Progenitor cell of endocrine pancreas (in vitro differentiated cells): ENCODE results near the gene POU5F1. TPM values are rescaled to one million over a fixed set of nuclear protein-coding genes. Genes with fewer than 3 reads are reported as not detected.

ENCODE experiments used
- DNase-seq: peaks from one replicate; pipeline ENCODE4 v3.0.0; 2021; ENCODE audit warnings: low spot score; ENCODE audit not compliant: unreplicated experiment
- H3K27ac Mint-ChIP-seq: 2 replicates; pipeline ENCODE4 v1.8.0; 2021; ENCODE audit warnings: mild to moderate bottlenecking, moderate library complexity, mixed read lengths
- H3K27me3 Mint-ChIP-seq: 2 replicates; pipeline ENCODE4 v1.8.0; 2021; ENCODE audit warnings: mixed read lengths
- H3K36me3 Mint-ChIP-seq: 2 replicates; pipeline ENCODE4 v1.8.0; 2022; ENCODE audit warnings: mixed read lengths; ENCODE audit not compliant: insufficient read depth
- H3K4me1 Mint-ChIP-seq: 2 replicates; pipeline ENCODE4 v1.8.0; 2021; ENCODE audit warnings: low read depth, mixed read lengths
- H3K4me3 Mint-ChIP-seq: 2 replicates; pipeline ENCODE4 v1.8.0; 2021; ENCODE audit warnings: low read depth, mild to moderate bottlenecking, moderate library complexity, mixed read lengths
- H3K9me3 Mint-ChIP-seq: 2 replicates; pipeline ENCODE4 v1.8.0; 2021; ENCODE audit warnings: low read depth, mixed read lengths
- total RNA-seq: library from RNA; stranded (reverse); gene quantifications from 2 replicates; pipeline ENCODE4 v1.2.1, GENCODE V29; 2021
- TF ChIP-seq, protein P1 (sequence below): fragments of 200-600 bp; sonication (generic); IDR thresholded peaks from one replicate; pipeline ENCODE4 v1.5.0; 2021; ENCODE audit warnings: antibody characterized with exemption, mild to moderate bottlenecking; ENCODE audit not compliant: unreplicated experiment

The POU5F1 gene
- total RNA-seq, 1 donor from 2014 or later, result 1.6 TPM

DNA sequence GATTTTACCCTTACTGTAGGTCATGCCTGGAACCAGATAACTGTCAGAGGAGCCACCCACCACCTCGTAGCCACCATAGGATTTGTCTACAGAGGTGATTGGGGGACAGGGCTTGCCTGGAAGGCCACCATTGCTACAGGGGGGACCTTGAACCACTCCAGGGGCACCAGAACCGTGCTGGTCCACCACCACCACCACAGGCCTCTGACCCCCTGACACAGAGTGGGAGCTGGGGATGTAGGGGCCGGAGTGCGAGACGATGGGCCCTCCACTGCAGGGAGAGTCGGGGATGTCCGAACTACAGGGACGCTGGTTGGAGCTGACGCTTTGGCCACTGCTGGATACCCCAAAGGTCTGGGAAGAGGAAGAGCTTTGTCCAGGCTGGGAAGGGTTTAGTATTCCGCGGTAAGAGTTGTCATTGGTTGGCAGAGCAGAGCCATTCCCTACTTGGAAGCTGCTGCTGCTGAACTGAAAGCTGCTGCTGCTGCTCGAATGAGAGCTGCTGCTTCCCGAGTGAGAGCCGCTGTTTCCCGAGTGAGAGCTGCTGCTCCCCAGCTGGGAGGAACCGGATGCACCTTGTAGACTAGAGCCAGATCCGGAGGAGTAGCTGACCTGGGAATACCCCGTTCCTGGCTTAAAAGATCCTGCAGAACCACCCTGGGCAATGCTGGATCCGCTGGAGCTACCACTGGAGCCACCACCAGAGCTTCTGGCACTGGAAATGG lies 53.7 kb downstream of the POU5F1 start:
- Mint-ChIP-seq H3K4me1 (peaks cover 1% of the 10 kb centered on the region), H3K27ac (no peak overlapping the region), H3K9me3 (no peaks in the 10 kb centered on the region), H3K4me3 (no peak overlapping the region), H3K36me3 (no peaks in the 10 kb centered on the region), H3K27me3 (peaks cover 19% of the 10 kb centered on the region)
- no peak for DNase-seq
- TF ChIP-seq, protein P1, sequence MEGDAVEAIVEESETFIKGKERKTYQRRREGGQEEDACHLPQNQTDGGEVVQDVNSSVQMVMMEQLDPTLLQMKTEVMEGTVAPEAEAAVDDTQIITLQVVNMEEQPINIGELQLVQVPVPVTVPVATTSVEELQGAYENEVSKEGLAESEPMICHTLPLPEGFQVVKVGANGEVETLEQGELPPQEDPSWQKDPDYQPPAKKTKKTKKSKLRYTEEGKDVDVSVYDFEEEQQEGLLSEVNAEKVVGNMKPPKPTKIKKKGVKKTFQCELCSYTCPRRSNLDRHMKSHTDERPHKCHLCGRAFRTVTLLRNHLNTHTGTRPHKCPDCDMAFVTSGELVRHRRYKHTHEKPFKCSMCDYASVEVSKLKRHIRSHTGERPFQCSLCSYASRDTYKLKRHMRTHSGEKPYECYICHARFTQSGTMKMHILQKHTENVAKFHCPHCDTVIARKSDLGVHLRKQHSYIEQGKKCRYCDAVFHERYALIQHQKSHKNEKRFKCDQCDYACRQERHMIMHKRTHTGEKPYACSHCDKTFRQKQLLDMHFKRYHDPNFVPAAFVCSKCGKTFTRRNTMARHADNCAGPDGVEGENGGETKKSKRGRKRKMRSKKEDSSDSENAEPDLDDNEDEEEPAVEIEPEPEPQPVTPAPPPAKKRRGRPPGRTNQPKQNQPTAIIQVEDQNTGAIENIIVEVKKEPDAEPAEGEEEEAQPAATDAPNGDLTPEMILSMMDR, result no peak

DNA sequence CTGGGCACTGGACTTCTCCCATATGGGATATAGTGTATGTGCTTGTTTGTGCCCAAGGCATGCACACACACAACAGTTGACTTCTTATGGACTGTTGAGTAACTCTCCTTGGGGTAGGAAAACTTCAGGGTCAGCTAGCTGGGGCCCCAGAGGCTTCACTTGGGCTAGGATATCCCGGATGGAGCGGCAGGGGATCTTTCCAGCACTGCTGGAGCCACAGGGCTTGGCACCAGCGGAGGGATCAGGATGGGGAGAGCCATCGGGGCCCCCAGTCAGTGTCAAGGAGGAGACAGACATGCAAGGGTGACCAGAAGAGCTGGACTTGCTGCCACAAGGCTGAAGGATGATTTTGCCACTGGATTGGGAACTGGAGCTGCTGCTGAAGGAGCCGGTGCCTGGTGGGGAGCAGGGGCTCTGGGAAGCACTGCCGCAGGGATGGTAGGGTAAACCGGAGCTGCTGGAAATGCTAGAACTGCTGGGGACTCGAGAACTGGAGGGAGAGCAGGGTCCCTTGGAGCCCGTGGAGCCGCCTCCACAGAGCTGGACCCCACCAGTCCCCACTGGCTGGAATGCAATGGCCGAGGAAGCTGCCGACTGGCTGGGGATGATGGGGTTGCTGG lies 54.4 kb downstream of the POU5F1 start:
- no peaks in the 10 kb centered on the region for H3K9me3 Mint-ChIP-seq
- H3K36me3 Mint-ChIP-seq, result no peaks in the 10 kb centered on the region
- peaks cover 20% of the 10 kb centered on the region for H3K27me3 Mint-ChIP-seq
- TF ChIP-seq, protein P1, result no peak
- H3K4me1 Mint-ChIP-seq, result peaks cover 1% of the 10 kb centered on the region
- no peak overlapping the region for H3K27ac Mint-ChIP-seq
- no peak overlapping the region for H3K4me3 Mint-ChIP-seq
- no peak for DNase-seq

- Mint-ChIP-seq H3K9me3 (no peaks in the 10 kb centered on the region), H3K27me3 (peaks cover 29% of the 10 kb centered on the region), H3K36me3 (no peaks in the 10 kb centered on the region), H3K4me1 (peaks cover 1% of the 10 kb centered on the region), H3K27ac (peak overlapping the region; percentile 43), H3K4me3 (no peak overlapping the region)
- TF ChIP-seq, protein P1, result no peak
- DNase-seq, result no peak
These were observed 55.3 kb downstream of the POU5F1 start for GRCh38 chr6:31114970-31115849.

- no peaks in the 10 kb centered on the region for H3K9me3 Mint-ChIP-seq
- TF ChIP-seq, protein P1, result no peak
- peaks cover 1% of the 10 kb centered on the region for H3K4me1 Mint-ChIP-seq
- no peaks in the 10 kb centered on the region for H3K36me3 Mint-ChIP-seq
- H3K27me3 Mint-ChIP-seq, result peaks cover 36% of the 10 kb centered on the region
- H3K4me3 Mint-ChIP-seq, result no peak within 1 kb of the TSS
- DNase-seq, result no peak
- H3K27ac Mint-ChIP-seq, result peak within 1 kb of the TSS; percentile 43
These were observed 56.0 kb downstream of the POU5F1 start, which contains the start of gene PSORS1C1 for GRCh38 chr6:31114541-31114878. Gene PSORS1C1 (plus strand): TSS chr6:31114800. CDS start chr6:31129633, 14,833 bp downstream.

Other genes starting within 250 kb of the POU5F1 start
- gene SFTA2, start 238.5 kb downstream of the POU5F1 start, total RNA-seq, result 1.0 and 2.6 TPM in 2 replicates
- 0.05 TPM in 1 of 2 replicates, not detected in the other for gene MUCL3, start 229.7 kb downstream of the POU5F1 start, total RNA-seq
- gene MUC21, start 187.0 kb downstream of the POU5F1 start, total RNA-seq, result not detected in 2 replicates
- not detected in 2 replicates for gene MUC22, start 160.2 kb downstream of the POU5F1 start, total RNA-seq
- gene C6orf15, start 58.1 kb downstream of the POU5F1 start, total RNA-seq, result not detected in 2 replicates
- gene PSORS1C1, start 55.9 kb downstream of the POU5F1 start, total RNA-seq, result not detected in 2 replicates
- not detected in 2 replicates for gene CDSN, start 50.2 kb downstream of the POU5F1 start, total RNA-seq
- gene PSORS1C2, start 31.6 kb downstream of the POU5F1 start, total RNA-seq, result not detected in 2 replicates
- 47.2 and 47.3 TPM in 2 replicates for gene CCHCR1, start 12.9 kb downstream of the POU5F1 start, total RNA-seq
- 9.3 and 9.6 TPM in 2 replicates for gene TCF19, start 12.1 kb downstream of the POU5F1 start, total RNA-seq
- gene HLA-C, start 101.4 kb upstream of the POU5F1 start, total RNA-seq, result 137 and 141 TPM in 2 replicates
- gene HLA-B, start 186.5 kb upstream of the POU5F1 start, total RNA-seq, result 28.2 and 43.4 TPM in 2 replicates
- 8.9 and 10.1 TPM in 2 replicates for gene MICA, start 232.9 kb upstream of the POU5F1 start, total RNA-seq